HEK293 (cell line): ENCODE results near the gene ZFHX2.

Source experiments
- CTCF ChIA-PET: fragments of 350-600 bp; formaldehyde crosslinking; extraction: SDS; loops from one replicate; lab custom pipeline; 2021; ENCODE audit warnings: antibody characterized with exemption; lab: Yijun Ruan, JAX
- POLR2A ChIA-PET: fragments of 300-600 bp; formaldehyde crosslinking; extraction: SDS; loops from one replicate; lab custom pipeline; 2020; ENCODE audit warnings: antibody characterized with exemption, inconsistent platforms; lab: Yijun Ruan, JAX
- H3K27ac ChIP-seq: fragments of 200-500 bp; sonication (Bioruptor generic); 2 replicates; pipeline ENCODE4 v1.5.1; 2014; ENCODE audit warnings: low read depth, low read length, control low read depth, inconsistent platforms; ENCODE audit errors: extremely low read depth
- H3K36me3 ChIP-seq, 2 experiments: fragments of 200-500 bp in 1 of 2; sonication (Bioruptor generic) in 1 of 2; 1 replicate in 1 of 2; 2 replicates in 1 of 2; pipeline ENCODE4 v1.5.1; 2014 to 2017; ENCODE audit warnings: inconsistent platforms in 2 of 2, low read length in 2 of 2; ENCODE audit not compliant: control insufficient read depth in 2 of 2, insufficient read depth in 1 of 2
- H3K4me1 ChIP-seq: fragments of 200-500 bp; sonication (Bioruptor generic); 2 replicates; pipeline ENCODE4 v1.5.1; 2014; ENCODE audit warnings: mild to moderate bottlenecking, low read length, inconsistent platforms; ENCODE audit not compliant: control insufficient read depth, insufficient read depth
- H3K4me3 ChIP-seq: 2 replicates; pipeline ENCODE4 v1.5.1; 2011; ENCODE audit warnings: low read depth, mild to moderate bottlenecking, control low read depth, low read length, moderate library complexity
- H3K9me3 ChIP-seq: fragments of 200-500 bp; sonication (Bioruptor generic); 2 replicates; pipeline ENCODE4 v1.5.1; 2014; ENCODE audit warnings: low read depth, low read length, inconsistent platforms; ENCODE audit not compliant: control insufficient read depth, insufficient read depth
- BCL6B ChIP-seq: fragments of 450-650 bp; formaldehyde crosslinking; IDR thresholded peaks from 2 replicates; pipeline ENCODE4 v1.5.1; 2017; ENCODE audit warnings: missing biosample characterization, missing genetic modification characterization
- EGR2 ChIP-seq: fragments of 450-650 bp; formaldehyde crosslinking; IDR thresholded peaks from 2 replicates; pipeline ENCODE4 v1.5.1; 2016; ENCODE audit warnings: low read depth, missing biosample characterization, missing genetic modification characterization
- GLIS2 ChIP-seq: fragments of 450-650 bp; formaldehyde crosslinking; IDR thresholded peaks from 2 replicates; pipeline ENCODE4 v1.5.1; 2016; ENCODE audit warnings: missing biosample characterization, missing genetic modification characterization
- KLF17 ChIP-seq: fragments of 450-650 bp; formaldehyde crosslinking; IDR thresholded peaks from 2 replicates; pipeline ENCODE4 v1.5.1; 2016; ENCODE audit warnings: missing biosample characterization, missing genetic modification characterization
- MYNN ChIP-seq: fragments of 450-650 bp; formaldehyde crosslinking; IDR thresholded peaks from 2 replicates; pipeline ENCODE4 v1.5.1; 2016; ENCODE audit warnings: missing biosample characterization, missing genetic modification characterization, borderline replicate concordance
- REPIN1 ChIP-seq: fragments of 450-650 bp; formaldehyde crosslinking; IDR thresholded peaks from 2 replicates; pipeline ENCODE4 v1.5.1; 2017; ENCODE audit warnings: missing biosample characterization, missing genetic modification characterization, low read depth
- ZBTB11 ChIP-seq: fragments of 450-650 bp; formaldehyde crosslinking; conservative IDR thresholded peaks from 2 replicates; pipeline ENCODE4 v1.5.1; 2016; ENCODE audit warnings: low read depth, missing biosample characterization, missing genetic modification characterization
- ZBTB49 ChIP-seq: fragments of 450-650 bp; formaldehyde crosslinking; IDR thresholded peaks from 2 replicates; pipeline ENCODE4 v1.5.1; 2016; ENCODE audit warnings: missing biosample characterization, missing genetic modification characterization, low read depth
- ZNF132 ChIP-seq: fragments of 450-650 bp; formaldehyde crosslinking; IDR thresholded peaks from 2 replicates; pipeline ENCODE4 v1.5.1; 2017; ENCODE audit warnings: missing biosample characterization, missing genetic modification characterization, borderline replicate concordance
- ZNF37A ChIP-seq: fragments of 450-650 bp; IDR thresholded peaks from 2 replicates; pipeline ENCODE4 v1.5.1; 2018; ENCODE audit warnings: missing biosample characterization, missing genetic modification characterization
- ZNF544 ChIP-seq: fragments of 450-650 bp; formaldehyde crosslinking; IDR thresholded peaks from 2 replicates; pipeline ENCODE4 v1.5.0; 2017; ENCODE audit warnings: missing biosample characterization, missing genetic modification characterization
- ZNF560 ChIP-seq: fragments of 450-650 bp; formaldehyde crosslinking; IDR thresholded peaks from 2 replicates; pipeline ENCODE4 v1.5.1; 2017; ENCODE audit warnings: missing biosample characterization, missing genetic modification characterization, borderline replicate concordance
- ZNF623 ChIP-seq: fragments of 450-650 bp; formaldehyde crosslinking; IDR thresholded peaks from 2 replicates; pipeline ENCODE4 v1.5.1; 2016; ENCODE audit warnings: missing biosample characterization, missing genetic modification characterization

ZFHX2 gene

GRCh38 chr14:23532658-23533057 is 18.9 kb downstream of the ZFHX2 start:
- CTCF ChIA-PET = interaction anchor here (1.0 kb wide), 1 partner anchor 49 kb away, joined by 5 read pairs; no protein-coding TSS in a partner anchor

More at GRCh38 chr14:23532658-23533057, 18.9 kb downstream of the ZFHX2 start:
- no peak overlapping the region for H3K27ac ChIP-seq
- no peaks in the 10 kb centered on the region for H3K9me3 ChIP-seq
- H3K4me3 ChIP-seq = no peak overlapping the region
- POLR2A ChIA-PET = no interaction called here
- no peaks in the 10 kb centered on the region for H3K4me1 ChIP-seq
- TF ChIP-seq ZNF37A (no peak), KLF17 (no peak), REPIN1 (no peak), GLIS2 (tag by site-specific recombination) (no peak), ZNF544 (tag by site-specific recombination) (no peak), ZBTB49 (tag by site-specific recombination) (no peak), ZNF132 (no peak), ZNF623 (tag by site-specific recombination) (no peak), EGR2 (tag by site-specific recombination) (no peak), ZNF560 (tag by site-specific recombination) (no peak), MYNN (no peak), ZBTB11 (tag by site-specific recombination) (no peak), BCL6B (no peak)
- TF ChIP-seq, all 188 proteins: peak for 0
- H3K36me3 ChIP-seq = peaks cover 0 to 22% of the 10 kb centered on the region in 2 experiments; a peak in 2 of 3 replicates
